ENCODE data around the gene ZNF101.

The ZNF101 gene

GRCh38 chr19:19642506-19643157 lies 26.0 kb upstream of the ZNF101 start:
- TF ChIP-seq CTCF (IDR thresholded peaks at IDR 0.05; ENCODE audit: low read depth, low read length, missing control alignments): no peak
- no peak for DNase-seq (ENCODE audit: extremely low read depth, low read depth)
- H3K4me3 ChIP-seq (replicated peaks; ENCODE audit: low read depth, low read length): peak overlapping the region; percentile 82

- no peak for DNase-seq (ENCODE audit: extremely low read depth, low read depth)
- TF ChIP-seq CTCF (IDR thresholded peaks at IDR 0.05; ENCODE audit: low read depth, low read length, missing control alignments): peak; percentile 87
These were observed 25.2 kb upstream of the ZNF101 start, which contains the start of gene GMIP for GRCh38 chr19:19643158-19644053. TSS of gene GMIP (minus strand) at chr19:19643657. CDS start at chr19:19643529, 128 bp downstream.

GRCh38 chr19:19644054-19644388 lies 24.6 kb upstream of the ZNF101 start:
- no peak for DNase-seq (ENCODE audit: extremely low read depth, low read depth)
- H3K4me3 ChIP-seq (replicated peaks; ENCODE audit: low read depth, low read length): peak overlapping the region; percentile 82
- TF ChIP-seq CTCF (IDR thresholded peaks at IDR 0.05; ENCODE audit: low read depth, low read length, missing control alignments): no peak

More at GRCh38 chr19:19643158-19644053, 25.2 kb upstream of the ZNF101 start, which contains the start of gene GMIP:
- peak within 1 kb of the TSS; percentile 82 for H3K4me3 ChIP-seq (replicated peaks; ENCODE audit: low read depth, low read length)

DNA sequence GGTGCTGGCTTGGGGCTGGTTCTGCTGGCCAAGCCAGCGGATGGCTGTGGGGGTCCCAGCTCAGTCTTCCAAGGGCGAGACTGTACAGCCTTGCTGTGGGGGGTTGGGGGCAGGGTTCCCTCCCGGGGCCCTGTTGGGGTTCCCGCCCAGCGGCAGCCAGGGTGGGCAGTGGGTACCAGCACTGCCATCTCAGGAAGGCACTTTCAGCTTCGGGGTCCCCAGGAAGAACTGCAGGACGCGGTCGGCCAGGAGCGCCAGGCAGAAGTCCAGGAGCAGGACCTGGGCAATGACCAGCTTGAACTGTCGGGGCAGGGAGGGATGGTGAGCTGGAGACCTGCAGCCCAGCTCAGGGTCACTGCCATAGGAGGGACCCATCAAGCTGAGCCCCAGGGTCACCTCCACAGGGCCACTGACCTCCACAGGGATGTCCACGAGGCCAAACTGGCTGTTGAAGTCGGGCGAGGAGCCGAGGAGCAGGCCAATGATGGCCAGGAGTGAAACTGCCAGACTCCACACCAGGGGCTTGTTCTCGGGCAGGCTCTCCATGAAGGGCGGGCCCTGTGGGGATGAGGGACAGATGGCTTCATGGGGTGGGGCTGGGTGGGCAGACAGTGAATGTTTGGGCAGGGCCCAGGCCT lies 23.3 kb upstream of the ZNF101 start:
- TF ChIP-seq CTCF (IDR thresholded peaks at IDR 0.05; ENCODE audit: low read depth, low read length, missing control alignments): no peak
- no peak overlapping the region for H3K4me3 ChIP-seq (replicated peaks; ENCODE audit: low read depth, low read length)
- no peak for DNase-seq (ENCODE audit: extremely low read depth, low read depth)

DNA sequence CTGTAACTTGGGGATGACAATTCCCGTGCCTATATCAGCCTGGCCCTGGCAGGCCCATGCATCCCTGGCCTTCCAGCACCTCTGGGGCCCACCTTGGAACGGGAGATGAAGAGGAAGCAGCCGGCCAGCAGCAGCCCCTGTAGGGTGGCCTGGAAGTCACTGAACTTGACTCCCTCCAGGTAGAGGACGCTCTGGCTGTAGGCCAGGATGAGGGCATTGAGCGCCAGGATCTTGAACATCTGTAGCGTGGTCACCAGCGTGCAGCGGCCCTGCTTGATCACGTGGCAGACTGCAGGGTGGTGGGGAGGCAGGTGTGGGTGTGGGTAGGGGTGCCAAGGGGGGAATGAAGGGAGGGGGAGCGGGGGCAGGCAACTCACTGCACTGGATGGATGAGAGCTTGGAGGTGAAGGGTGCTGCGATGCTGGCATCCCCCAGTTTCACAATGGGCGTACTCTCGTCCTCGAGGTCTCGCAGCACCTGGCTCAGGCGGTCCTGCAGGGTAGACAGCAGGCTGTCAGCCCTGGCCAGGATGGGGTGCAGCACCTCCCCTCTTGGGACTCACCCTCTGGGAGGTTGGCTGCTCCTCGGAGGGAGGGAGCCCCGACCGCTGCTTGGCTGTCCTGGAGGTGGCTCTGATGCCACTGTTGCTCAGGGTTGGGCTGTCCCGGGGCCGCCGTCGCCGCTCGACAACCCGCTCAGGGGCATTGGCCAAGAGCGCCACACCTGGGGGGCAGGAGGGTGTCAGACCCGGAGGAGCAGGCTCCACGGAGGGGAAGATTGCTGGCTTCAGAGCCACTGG lies 21.4 kb upstream of the ZNF101 start:
- H3K4me3 ChIP-seq (replicated peaks; ENCODE audit: low read depth, low read length): no peak overlapping the region
- TF ChIP-seq CTCF (IDR thresholded peaks at IDR 0.05; ENCODE audit: low read depth, low read length, missing control alignments): no peak
- DNase-seq (ENCODE audit: extremely low read depth, low read depth): no peak

- no peak for TF ChIP-seq CTCF (IDR thresholded peaks at IDR 0.05; ENCODE audit: low read depth, low read length, missing control alignments)
- no peak overlapping the region for H3K4me3 ChIP-seq (replicated peaks; ENCODE audit: low read depth, low read length)
- no peak for DNase-seq (ENCODE audit: extremely low read depth, low read depth)
These were observed 19.5 kb upstream of the ZNF101 start for GRCh38 chr19:19649155-19649554.
